Subcutaneous adipose tissue (tissue), 4 donors: ENCODE results near the gene CSNK2A2. TPM values are rescaled to one million over a fixed set of nuclear protein-coding genes. Genes with fewer than 3 reads are reported as not detected.

ENCODE experiments used
- CTCF ChIP-seq: fragments of 450-650 bp; IDR thresholded peaks from one replicate; pipeline ENCODE4 v1.5.1; 2016; ENCODE audit warnings: low read depth, mild to moderate bottlenecking, control low read depth, antibody characterized with exemption, moderate library complexity
- total RNA-seq, 4 donors: library from RNA; depleted of rRNA; stranded (reverse); fragments of >200 nt; gene quantifications; one replicate each; pipeline ENCODE4 v1.1.0, GENCODE V29; 2016

Gene CSNK2A2
- total RNA-seq: 10 to 100 TPM; 49.3 to 62.2 (median 55.0) TPM

- TF ChIP-seq CTCF: no peak
These were observed at the start of gene CSNK2A2 for GRCh38 chr16:58198022-58198683. Gene CSNK2A2, minus strand, starts transcription at chr16:58198106. Its CDS starts 370 bp downstream, at chr16:58197736.

- no peak for TF ChIP-seq CTCF
These were observed 45.7 kb upstream of the CSNK2A2 start for GRCh38 chr16:58243528-58244004.

GRCh38 chr16:58236831-58237230, 38.9 kb upstream of the CSNK2A2 start:
- no peak for TF ChIP-seq CTCF

GRCh38 chr16:58236231-58236690, 38.4 kb upstream of the CSNK2A2 start:
- TF ChIP-seq CTCF: no peak

- no peak for TF ChIP-seq CTCF
These were observed 37.8 kb upstream of the CSNK2A2 start for GRCh38 chr16:58235663-58236062.

- no peak for TF ChIP-seq CTCF
These were observed 37.1 kb upstream of the CSNK2A2 start for GRCh38 chr16:58234831-58235595.

- no peak for TF ChIP-seq CTCF
These were observed 32.4 kb upstream of the CSNK2A2 start for GRCh38 chr16:58230259-58230658.
